Globus pallidus (tissue), 1 donor: ENCODE measurements around the gene HGD.
"Not testable (repeated sequence)": the region's sequence is repeated elsewhere in the genome, so short reads cannot be mapped to it uniquely, and the experiment has no call there.

Source experiments
- DNase-seq: peaks from one replicate; pipeline ENCODE4 v3.0.0-alpha.2; 2015; ENCODE audit warnings: low spot score

The HGD gene

GRCh38 chr3:120682095-120682681 lies at the start of gene HGD:
Gene HGD, minus strand, starts transcription at chr3:120682239. Its CDS starts 128 bp downstream, at chr3:120682111.
- DNase-seq = no peak

DNA sequence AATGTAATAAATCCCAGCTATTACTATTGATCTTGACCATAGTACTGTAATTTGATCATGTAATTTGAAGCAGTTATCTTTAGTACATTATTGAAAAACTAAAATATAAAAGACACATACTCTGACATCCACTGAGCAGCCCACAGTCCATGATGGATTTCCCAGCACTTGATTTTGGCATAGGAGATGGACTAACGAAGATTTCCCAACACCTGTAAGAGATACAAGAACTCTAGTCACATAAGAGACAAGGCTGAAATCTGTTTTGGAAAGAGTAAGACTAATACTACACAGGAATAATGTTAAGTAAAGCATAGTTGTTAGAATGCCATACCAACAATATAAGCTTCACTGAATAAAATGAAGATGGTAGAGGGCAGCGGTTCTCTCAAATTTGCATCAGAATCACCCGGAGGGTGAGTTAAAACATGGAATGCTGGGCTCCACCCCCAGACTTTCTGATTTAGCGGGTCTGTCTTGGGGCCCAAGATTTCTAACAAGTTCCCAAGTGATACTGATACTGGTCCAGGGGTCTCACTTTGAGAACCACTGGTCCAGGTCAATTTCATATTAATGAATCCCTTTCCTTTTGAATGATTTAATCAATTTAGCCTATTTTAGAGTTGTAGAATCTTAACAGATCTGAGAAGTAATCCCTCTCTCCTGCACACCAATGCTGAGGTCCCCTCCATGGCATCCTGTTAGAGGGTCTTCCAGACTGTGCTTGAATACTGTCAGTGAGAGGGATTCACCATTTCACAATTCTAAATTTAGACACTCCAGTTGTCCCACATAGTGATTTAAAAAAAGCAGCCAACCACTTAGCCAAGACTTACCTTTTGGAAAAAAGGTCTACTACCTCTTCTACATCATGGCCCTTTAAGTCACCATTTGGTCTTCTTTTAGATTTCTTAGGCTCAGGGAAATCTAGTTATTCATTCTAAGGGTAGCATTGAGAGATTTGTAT lies 48.8 kb upstream of the HGD start:
- DNase-seq = no peak

GRCh38 chr3:120726791-120727190 lies 44.8 kb upstream of the HGD start:
- DNase-seq = no peak

- not testable (repeated sequence) for DNase-seq
These were observed 37.3 kb upstream of the HGD start for GRCh38 chr3:120719167-120719834.

DNA sequence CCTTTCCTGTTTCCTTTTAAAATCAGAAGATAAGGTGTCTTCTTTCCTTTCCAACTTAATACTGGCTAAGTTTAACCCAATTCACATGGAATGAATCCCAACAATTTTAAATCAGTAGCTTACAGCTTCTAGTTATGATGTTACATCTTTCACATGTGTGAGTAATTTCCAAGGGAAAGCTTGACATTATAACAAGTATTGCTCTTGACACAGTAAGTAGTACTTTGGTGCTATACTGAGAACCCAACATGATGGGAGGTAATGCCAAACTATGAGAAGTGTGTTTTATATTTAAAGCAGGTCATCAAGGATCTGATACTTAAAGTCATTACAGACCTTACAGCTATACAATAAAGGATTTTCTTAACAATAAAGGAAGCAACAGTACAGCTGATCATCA lies 31.2 kb upstream of the HGD start:
- DNase-seq = no peak

GRCh38 chr3:120710369-120710768 lies 28.3 kb upstream of the HGD start:
- no peak for DNase-seq

- no peak for DNase-seq
These were observed 26.4 kb upstream of the HGD start for GRCh38 chr3:120708408-120708807.

GRCh38 chr3:120706950-120707349 lies 24.9 kb upstream of the HGD start:
- no peak for DNase-seq

DNA sequence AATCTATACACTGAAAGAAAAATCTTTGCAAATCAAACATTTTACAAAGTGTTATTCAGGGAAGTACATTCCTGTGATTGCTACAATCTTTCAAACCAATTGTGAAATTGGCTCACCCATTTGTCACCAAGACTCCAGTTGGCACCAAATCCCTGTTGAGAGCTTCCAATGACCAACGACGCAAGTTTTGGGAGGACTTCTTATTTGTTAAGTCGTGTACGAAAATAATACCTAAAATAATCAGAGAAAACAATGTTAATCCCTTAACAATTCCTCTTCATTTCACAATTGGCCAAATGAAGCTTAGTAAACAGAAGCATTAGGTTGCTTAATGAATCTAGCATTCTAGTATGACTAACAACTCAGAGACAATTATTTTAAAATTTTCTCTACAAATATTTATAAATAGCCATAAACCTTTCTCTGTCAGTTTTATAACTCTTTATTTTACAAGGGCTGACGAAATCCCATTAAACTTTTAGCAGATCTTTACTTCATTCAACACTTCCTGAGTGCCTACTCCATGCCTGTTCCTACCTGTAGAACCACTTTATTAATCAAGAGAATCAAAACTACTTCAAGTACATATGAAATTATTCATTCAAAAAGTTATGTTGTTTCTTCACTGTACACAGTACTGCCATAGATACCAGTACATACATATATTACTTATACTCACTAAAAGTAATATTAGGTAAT lies 24.0 kb upstream of the HGD start:
- DNase-seq = no peak

DNA sequence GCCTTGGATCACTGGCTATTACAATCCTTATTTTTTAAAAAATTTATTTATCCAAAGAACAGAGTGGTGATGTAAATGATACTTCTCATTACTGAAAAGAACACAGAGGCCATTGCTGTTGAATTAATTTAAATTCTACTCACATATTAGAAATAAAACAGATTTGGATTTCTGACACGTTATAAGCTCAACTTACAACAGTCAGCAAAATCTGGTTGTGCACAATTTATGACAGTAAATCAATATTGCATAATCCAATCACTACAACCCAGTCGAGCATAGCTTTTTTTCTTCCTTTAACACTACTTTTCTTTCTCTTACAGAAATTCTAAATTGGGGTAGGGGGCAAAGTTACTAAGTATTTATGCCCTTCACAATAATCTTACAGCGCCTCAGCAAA lies 17.3 kb upstream of the HGD start:
- no peak for DNase-seq

- DNase-seq = peak; percentile 44
These were observed 11.6 kb upstream of the HGD start for GRCh38 chr3:120693439-120694171.

- DNase-seq = no peak
These were observed 7.4 kb upstream of the HGD start for GRCh38 chr3:120689395-120689794.

DNA sequence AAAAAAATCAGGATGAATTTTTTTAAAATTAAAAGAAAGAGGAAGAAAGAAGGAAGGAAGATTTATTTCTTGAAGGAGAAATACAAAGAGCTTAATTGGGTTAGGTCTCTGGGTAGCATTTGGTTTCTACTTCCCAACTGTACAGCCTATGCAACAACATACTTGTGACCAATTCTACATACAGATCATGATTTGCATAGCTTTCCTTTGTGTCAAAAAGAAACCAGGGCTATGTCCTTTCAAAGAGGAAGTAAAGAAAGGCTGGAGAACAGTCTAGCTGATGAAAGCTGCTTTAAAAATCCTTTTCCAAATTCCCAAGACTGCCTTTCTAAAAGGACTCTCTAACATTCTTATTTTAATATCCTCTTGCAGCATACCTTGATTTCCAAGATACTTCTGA lies 6.1 kb upstream of the HGD start:
- peak; percentile 47 for DNase-seq

- DNase-seq = no peak
These were observed 3.4 kb upstream of the HGD start for GRCh38 chr3:120685411-120685810.

DNA sequence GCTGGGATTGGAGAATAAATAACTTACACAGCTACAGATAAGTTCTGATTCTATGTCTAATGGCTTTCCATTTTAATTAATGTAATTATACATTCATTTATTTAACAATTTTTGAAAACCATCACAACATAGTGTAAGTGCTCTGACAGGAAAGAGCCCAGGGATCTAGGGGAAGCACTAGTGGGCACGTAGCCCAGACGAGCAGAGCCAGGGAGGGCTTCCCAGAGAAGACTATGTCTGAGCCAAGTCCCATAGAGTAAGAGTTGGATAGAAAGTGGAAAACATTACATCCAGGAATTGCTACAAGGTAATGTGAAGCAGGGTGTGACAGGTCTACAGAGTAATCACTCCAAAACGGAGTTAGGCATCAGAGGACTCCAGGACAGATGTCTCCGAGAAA lies 2.9 kb upstream of the HGD start:
- no peak for DNase-seq

GRCh38 chr3:120683671-120684301 lies 1.7 kb upstream of the HGD start:
- DNase-seq = no peak

DNA sequence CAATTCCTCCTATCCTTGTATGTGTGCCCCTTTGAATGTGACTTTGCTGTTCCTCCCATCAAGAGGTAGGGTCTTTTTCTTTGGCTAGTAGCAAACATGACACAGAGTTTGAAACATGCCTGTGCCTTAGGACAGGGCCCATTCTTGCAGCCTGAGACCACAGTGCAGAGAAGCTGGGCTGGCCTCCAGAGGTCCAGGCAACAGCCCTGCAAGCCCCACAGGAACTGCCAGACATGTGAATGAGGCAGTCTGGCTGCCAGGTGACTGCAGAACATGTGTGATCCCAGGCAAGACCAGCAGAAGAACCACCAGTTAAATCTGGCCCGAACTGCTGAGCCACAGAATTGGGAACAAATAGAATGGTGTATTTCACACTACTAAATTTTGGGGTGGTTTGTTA lies 1.2 kb upstream of the HGD start:
- no peak for DNase-seq

GRCh38 chr3:120681506-120682038 lies 467 bp downstream of the HGD start:
- DNase-seq = no peak

DNA sequence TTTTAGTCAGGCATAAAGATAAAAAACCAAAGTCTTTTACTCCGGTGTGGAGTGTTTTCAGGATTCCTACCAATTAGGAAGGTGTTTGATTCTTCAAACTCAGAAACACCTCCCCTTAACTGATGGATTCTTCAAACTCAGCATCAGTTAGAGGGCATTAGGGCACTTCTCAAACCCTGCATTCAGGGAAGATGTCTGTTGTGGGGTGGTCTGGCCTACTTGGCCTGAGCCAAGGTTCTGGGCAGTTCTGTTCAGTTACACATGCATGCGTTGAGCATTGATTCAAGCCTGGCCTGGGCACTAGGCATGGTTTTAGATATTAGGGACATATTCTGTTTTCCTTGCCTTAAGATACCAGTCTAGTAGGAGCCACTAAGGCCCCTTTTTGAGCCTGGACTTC lies 1.0 kb downstream of the HGD start:
- DNase-seq = no peak

DNA sequence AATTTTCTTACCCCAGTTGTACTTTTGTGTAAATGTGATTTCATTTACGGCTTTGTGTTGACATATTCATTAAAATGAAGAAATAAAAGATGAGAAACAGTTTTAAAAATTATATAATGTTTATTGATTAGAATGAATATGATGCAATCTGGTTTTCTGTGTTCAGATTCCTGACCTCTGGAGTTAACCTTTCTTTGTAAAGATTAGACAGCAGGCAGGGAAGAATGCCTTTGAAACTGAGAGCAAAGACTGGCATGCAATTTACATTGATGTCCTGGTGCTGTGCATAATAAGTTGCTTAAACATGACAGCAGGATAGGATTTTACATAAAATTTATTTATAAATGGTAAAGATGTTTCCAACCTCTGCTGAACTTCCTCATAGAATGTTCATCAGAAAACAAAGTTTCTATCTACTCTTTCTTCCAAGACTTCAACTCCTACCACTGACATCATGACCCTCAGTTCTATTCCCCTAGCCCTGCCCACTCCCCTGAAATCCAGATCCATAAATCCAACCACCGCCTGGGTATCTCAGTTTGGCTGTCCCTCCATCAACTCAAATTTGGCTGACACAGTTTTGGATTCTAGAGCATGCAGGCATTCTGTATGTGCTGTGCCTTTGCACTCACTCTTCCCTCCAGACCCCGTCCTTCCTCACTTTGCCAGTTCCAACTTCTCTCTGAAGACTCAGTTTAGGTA lies 1.7 kb downstream of the HGD start:
- DNase-seq = no peak
